Suprapubic skin (tissue), 4 donors: ENCODE results near the gene ZMAT3. TPM values are rescaled to one million over a fixed set of nuclear protein-coding genes. Genes with fewer than 3 reads are reported as not detected.

Experiments used
- DNase-seq, 2 donors: peaks; one replicate each; pipeline ENCODE4 v3.0.0-alpha.2; 2019; ENCODE audit warnings: low spot score in 2 of 2
- H3K27ac ChIP-seq: fragments of 200-600 bp; sonication (generic); one replicate; pipeline ENCODE4 v1.5.1; 2019
- H3K27me3 ChIP-seq: fragments of 200-600 bp; sonication (generic); one replicate; pipeline ENCODE4 v1.5.1; 2019
- H3K36me3 ChIP-seq: fragments of 200-600 bp; sonication (generic); one replicate; pipeline ENCODE4 v1.5.1; 2019
- H3K4me1 ChIP-seq: fragments of 200-600 bp; sonication (generic); one replicate; pipeline ENCODE4 v1.5.1; 2019
- H3K4me3 ChIP-seq: fragments of 200-600 bp; sonication (generic); one replicate; pipeline ENCODE4 v1.5.1; 2019; ENCODE audit warnings: mild to moderate bottlenecking
- H3K9me3 ChIP-seq: fragments of 200-600 bp; sonication (generic); one replicate; pipeline ENCODE4 v1.5.1; 2019
- CTCF ChIP-seq, 2 donors: fragments of 200-600 bp in 1 of 2; fragments of 450-650 bp in 1 of 2; sonication (generic) in 1 of 2; IDR thresholded peaks; one replicate each; pipeline ENCODE4 v1.5.1; 2016 to 2019; ENCODE audit warnings: antibody characterized with exemption in 2 of 2, mild to moderate bottlenecking in 1 of 2, moderate library complexity in 1 of 2
- EP300 ChIP-seq: sonication (generic); formaldehyde crosslinking; IDR thresholded peaks from one replicate; pipeline ENCODE4 v1.6.1; 2017; ENCODE audit warnings: antibody characterized with exemption
- POLR2A ChIP-seq, 2 donors: fragments of 450-650 bp; IDR thresholded peaks; one replicate each; pipeline ENCODE4 v1.6.1; 2017; ENCODE audit warnings: antibody characterized with exemption in 2 of 2, mild to moderate bottlenecking in 2 of 2, moderate library complexity in 2 of 2
- POLR2AphosphoS5 ChIP-seq, 3 donors: sonication (generic); formaldehyde crosslinking; IDR thresholded peaks; one replicate each; pipeline ENCODE4 v1.6.1; 2017; ENCODE audit warnings: antibody characterized with exemption in 3 of 3
- WGBS: methylation state at CpG from one replicate; pipeline ENCODE4 v1.1.5; 2018; 5-methylcytosine and 5-hydroxymethylcytosine counted together
- total RNA-seq, 4 donors: library from RNA; depleted of rRNA; stranded (reverse); fragments of >200 nt; gene quantifications; one replicate each; pipeline ENCODE4 v1.1.0, GENCODE V29; 2016

Gene ZMAT3
- total RNA-seq, 4 donors from 2014 or later = 11.3 to 13.5 (median 12.0) TPM

- no peak for DNase-seq
- peaks cover 10% of the 10 kb centered on the region for H3K4me1 ChIP-seq
- WGBS = 22% methylated on average over 1 of the region's 1 CpG
- no peaks in the 10 kb centered on the region for H3K36me3 ChIP-seq
- H3K27ac ChIP-seq = no peak overlapping the region
- no peak overlapping the region for H3K4me3 ChIP-seq
- no peak for TF ChIP-seq POLR2A (IDR thresholded peaks at IDR 0.05)
- no peak for TF ChIP-seq POLR2AphosphoS5 (IDR thresholded peaks at IDR 0.05)
- no peak for TF ChIP-seq CTCF (IDR thresholded peaks at IDR 0.05)
- no peak for TF ChIP-seq EP300
- no peaks in the 10 kb centered on the region for H3K27me3 ChIP-seq
- no peaks in the 10 kb centered on the region for H3K9me3 ChIP-seq
Measured at GRCh38 chr3:178971614-178972013, 100.0 kb downstream of the ZMAT3 start.

GRCh38 chr3:178969004-178969700 lies 102.5 kb downstream of the ZMAT3 start:
- Histone ChIP-seq H3K9me3 (no peaks in the 10 kb centered on the region), H3K4me1 (peaks cover 16% of the 10 kb centered on the region), H3K36me3 (no peaks in the 10 kb centered on the region), H3K27ac (no peak overlapping the region), H3K4me3 (no peak overlapping the region), H3K27me3 (no peaks in the 10 kb centered on the region)
- TF ChIP-seq EP300 (no peak), POLR2AphosphoS5 (IDR thresholded peaks at IDR 0.05) (no peak), CTCF (IDR thresholded peaks at IDR 0.05) (no peak), POLR2A (IDR thresholded peaks at IDR 0.05) (no peak)
- no peak for DNase-seq
- 83% methylated on average over 5 of the region's 5 CpGs for WGBS

Other genes with a start within 250 kb of the ZMAT3 start
- gene PIK3CA, start 76.5 kb upstream of the ZMAT3 start, total RNA-seq = 10 to 100 TPM; 14.8 to 26.6 (median 18.6) TPM
- gene KCNMB3, start 179.3 kb upstream of the ZMAT3 start, total RNA-seq = 1 to 10 TPM in 1 of 4 donors, under 1 TPM in 3; 0.47 to 1.7 (median 0.68) TPM